Endothelial cell of hepatic sinusoid (primary cell): ENCODE results near the gene PFDN2.

Experiments used
- in situ Hi-C: cut with HindIII; loops from 2 replicates; pipeline ENCODE4 v1.10.0; 2017; ENCODE audit warnings: low sequenced_read_pairs

Gene PFDN2

DNA sequence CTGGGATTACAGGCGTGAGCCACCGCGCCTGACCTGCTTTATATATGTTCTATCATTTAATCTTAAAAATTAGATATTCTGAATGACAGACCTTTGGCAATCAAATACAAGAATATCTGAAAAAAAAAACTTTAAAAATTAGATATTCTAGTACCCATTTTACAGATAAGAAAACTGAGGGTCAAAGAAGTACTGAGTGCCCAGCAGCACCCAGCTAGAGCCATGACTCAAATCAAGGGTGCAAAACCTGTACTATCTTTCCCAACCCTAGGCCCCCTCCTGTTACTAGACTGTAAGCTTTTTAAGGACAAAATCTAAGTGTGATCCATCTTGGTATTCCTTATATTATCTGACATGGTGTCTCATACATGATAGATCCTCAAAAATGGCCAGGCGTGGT lies 56.4 kb downstream of the PFDN2 start:
- in situ Hi-C loops = no loop called here

DNA sequence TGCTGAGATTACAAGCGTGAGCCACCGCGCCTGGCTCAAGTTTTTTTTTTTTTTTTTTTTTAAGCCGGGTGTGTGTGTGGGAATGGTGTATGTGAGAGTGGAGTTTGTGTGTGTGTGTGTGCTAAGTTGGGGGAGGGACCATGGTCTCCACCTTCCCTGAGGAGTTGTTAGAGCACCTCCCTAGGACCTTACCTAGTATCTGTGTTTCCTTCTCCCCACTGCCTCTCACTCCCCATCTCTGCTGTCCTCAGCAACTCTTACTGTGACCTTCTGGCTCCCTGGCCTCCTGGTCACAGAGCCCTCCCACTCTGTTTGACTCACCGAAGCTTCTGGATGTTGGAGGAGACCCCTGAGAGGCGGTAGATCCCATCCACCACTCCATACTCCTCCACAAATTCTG lies 58.5 kb downstream of the PFDN2 start:
- in situ Hi-C loops = no loop called here

DNA sequence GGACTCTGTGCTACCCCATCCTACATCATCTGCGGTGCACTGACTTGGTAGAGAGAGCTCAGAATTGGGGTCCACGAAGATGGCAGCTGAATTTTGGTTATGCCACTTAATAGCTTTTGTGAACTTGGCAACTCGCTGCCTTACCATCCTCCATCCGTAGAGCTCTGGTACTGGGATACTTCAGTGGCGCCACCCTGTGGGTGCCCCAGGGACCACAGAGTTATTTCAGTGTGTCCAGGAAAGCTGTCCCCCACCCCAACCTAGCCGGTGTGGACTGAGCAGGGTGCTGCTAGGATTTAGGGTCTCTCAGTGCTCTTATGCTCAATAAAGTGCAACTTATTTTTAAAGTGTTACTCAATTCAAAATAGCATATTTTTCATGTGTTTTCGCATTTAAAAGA lies 63.0 kb downstream of the PFDN2 start:
- in situ Hi-C loops = no loop called here

DNA sequence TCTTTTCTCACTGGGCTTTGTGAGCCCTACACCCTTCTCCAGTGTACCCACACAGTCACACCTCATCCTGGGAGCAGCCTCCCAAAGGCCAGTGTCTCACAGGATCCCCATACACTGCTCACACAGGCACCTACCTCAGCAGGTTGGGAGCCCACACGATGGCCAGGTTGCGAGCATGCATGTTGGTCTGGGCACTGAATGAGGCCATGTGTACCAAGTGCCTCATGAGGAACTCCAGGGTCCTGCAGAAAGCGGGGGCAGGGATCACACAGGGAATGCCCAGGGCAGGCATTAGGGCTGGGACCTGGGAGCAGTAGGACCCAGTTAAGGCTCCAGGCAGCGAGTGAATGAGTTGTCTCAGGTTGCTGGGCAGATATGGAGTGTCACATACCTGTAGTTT lies 63.6 kb downstream of the PFDN2 start:
- in situ Hi-C loops = no loop called here

DNA sequence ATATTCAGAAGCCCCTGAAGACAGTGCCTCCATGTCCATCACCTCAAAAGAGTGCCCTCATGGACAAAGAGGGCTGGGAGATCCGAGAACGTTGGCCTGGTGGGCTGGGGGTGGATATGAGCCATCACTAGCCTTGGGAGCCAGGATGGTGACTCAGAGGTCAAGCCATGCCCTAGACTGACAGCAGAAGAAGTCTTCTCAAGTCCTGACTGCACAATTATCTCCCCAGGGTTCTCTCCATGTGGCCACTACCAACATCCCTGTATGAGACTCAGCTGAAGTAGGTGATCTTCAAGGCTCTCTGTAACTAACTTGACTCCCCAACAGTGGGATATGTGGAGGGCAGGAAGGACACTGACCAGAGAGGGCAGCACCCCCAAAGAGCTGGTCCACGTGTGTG lies 64.9 kb downstream of the PFDN2 start:
- in situ Hi-C loops = no loop called here

- in situ Hi-C loops = no loop called here
Observed at GRCh38 chr1:161051219-161051618, 66.6 kb downstream of the PFDN2 start.
